Peyer's patch (tissue), 4 donors: Measurements from ENCODE around the gene OTOP3.

Experiments used
- CTCF ChIP-seq, 6 experiments: fragments of 450-650 bp in 4 of 6; fragments of 200-600 bp in 2 of 6; sonication (generic) in 1 of 6; IDR thresholded peaks; one replicate each; pipeline ENCODE4 v1.5.1; 2017 to 2019; ENCODE audit warnings: antibody characterized with exemption in 6 of 6, mild to moderate bottlenecking in 3 of 6, moderate library complexity in 1 of 6
- POLR2A ChIP-seq, 2 donors: fragments of 450-650 bp; IDR thresholded peaks; one replicate each; pipeline ENCODE4 v1.5.1; 2017; ENCODE audit warnings: antibody characterized with exemption in 2 of 2, mild to moderate bottlenecking in 2 of 2, moderate library complexity in 2 of 2

GRCh38 chr17:74945543-74945942 is 9.8 kb downstream of the OTOP3 start:
- TF ChIP-seq CTCF (IDR thresholded peaks at IDR 0.05) (no peak), POLR2A (IDR thresholded peaks at IDR 0.05) (no peak)
